HFF-Myc (cell line): Measurements from ENCODE around the gene PDK2.

Experiments
- DNase-seq: peaks from one replicate; pipeline ENCODE4 v3.0.0-alpha.2; 2011; ENCODE audit warnings: low read depth; ENCODE audit errors: extremely low read depth
- H3K4me3 ChIP-seq: replicated peaks from 2 replicates; pipeline ENCODE4 v1.5.1; 2011; ENCODE audit warnings: low read depth, mild to moderate bottlenecking, control low read depth, low read length
- TF ChIP-seq, protein P1 (sequence below): IDR thresholded peaks from 2 replicates; pipeline ENCODE4 v1.5.1; 2012; ENCODE audit warnings: mild to moderate bottlenecking, low read depth, low read length, control low read depth; ENCODE audit errors: missing control alignments

Gene PDK2

DNA sequence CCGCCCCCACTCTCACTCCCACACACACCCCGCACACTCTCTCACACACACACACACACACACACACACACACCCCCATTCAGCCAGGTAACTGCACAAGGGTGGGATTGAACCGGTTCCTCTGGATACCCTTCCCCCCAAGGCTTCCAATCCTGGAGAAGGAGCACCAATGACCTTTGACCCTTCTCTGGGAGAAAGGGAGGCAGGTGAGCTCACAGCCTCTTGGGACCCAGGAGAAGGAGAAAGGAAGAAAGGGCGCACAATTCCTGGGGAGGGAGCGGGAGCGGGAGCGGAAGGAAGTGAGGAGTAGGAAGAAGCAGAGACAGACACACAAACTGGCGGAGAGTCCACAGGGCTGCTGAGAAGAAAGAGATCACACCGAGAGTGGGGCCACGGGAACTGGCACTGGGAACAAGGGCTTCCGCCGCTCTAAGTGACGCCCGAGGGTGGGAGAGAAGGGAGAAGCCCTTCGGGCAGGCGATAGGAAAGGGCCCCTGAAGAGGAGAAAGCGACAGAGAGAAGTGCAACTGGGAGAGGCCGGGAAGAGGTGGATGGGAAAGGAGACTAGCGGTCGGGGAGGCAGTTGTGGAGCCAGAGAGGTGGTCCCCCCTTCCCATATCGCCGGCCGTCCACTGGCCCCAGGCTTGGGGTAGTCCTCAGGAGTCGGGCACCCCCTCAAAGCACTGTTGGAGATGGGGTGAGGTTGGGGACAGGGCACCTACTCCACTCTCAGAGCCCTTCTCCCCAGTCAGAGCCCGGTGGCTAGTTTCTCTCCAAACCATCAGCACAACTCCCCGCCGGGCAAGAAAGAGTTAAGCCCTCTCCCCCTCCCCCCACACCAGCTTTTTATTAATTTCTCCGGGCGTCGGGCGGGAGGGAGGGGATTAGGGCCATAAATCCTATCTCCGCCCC lies 33.5 kb downstream of the PDK2 start:
- DNase-seq: no peak
- TF ChIP-seq, protein P1, sequence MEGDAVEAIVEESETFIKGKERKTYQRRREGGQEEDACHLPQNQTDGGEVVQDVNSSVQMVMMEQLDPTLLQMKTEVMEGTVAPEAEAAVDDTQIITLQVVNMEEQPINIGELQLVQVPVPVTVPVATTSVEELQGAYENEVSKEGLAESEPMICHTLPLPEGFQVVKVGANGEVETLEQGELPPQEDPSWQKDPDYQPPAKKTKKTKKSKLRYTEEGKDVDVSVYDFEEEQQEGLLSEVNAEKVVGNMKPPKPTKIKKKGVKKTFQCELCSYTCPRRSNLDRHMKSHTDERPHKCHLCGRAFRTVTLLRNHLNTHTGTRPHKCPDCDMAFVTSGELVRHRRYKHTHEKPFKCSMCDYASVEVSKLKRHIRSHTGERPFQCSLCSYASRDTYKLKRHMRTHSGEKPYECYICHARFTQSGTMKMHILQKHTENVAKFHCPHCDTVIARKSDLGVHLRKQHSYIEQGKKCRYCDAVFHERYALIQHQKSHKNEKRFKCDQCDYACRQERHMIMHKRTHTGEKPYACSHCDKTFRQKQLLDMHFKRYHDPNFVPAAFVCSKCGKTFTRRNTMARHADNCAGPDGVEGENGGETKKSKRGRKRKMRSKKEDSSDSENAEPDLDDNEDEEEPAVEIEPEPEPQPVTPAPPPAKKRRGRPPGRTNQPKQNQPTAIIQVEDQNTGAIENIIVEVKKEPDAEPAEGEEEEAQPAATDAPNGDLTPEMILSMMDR: no peak
- peak overlapping the region; percentile 25 for H3K4me3 ChIP-seq

DNA sequence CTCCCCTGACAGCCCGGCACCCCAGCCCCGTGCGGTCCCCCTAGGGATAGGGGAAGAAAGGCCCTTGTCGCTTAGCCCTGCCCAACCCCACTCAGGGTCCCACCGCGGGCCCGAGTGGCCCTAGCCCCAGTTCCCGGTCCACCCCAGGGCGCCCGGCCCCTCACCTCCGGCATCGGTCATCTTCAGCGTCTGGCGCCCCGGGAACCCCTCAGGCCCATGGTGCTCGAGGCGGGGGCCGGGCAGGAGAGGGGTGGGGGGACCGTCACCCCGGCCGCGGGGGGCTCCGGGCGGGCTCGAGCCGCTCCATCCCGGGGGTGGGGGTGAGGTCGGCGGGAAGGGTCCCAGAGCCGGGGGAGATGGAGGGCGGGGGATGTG lies 34.2 kb downstream of the PDK2 start:
- no peak for DNase-seq
- TF ChIP-seq, protein P1: no peak
- peak overlapping the region; percentile 25 for H3K4me3 ChIP-seq

DNA sequence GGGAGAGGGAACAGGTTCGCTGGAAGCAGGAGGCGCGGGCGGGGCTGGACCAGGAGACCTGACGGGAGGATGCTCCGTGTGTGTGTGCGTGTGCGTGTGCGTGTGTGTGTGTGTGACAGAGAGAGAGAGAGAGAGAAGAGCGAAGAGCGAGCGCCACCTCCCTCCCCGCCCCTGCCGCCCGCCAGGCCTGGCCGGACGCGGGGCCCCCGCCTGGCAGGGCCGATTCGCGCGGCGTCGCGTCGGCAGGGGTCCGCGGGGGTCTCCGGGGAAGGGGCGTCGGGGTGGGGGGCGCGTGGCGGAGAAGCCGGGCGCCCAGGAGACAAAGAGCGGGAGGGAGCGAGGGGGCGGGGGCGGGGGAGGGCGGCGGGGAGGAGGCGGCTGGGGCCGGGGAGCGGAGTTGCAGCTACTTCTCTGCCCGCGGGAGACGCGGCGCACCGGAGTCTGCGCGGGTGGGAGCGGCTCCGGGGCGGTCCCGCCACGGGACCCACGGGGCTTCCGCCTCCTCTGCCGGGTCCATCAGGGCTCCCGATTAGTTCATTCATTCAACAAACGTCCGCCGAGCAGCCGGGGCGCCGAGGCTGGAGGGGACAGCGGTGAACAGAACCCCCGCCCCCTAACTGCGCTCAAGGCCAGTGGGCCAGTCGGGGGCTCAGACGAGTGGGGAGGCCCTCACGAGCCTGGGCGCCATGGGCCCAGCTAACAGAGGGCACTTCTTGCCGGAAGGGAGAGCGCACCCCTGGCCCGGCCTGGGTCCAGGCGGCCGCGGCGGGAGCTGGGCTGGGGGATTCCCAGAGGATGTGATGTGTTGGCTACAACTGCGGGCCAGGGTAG lies 34.8 kb downstream of the PDK2 start, which contains the start of gene SAMD14:
SAMD14 (minus strand) TSS at position 433 of the 831 bp plus-strand sequence. CDS start 5,201 bp downstream, outside the sequence.
- TF ChIP-seq, protein P1: no peak
- DNase-seq: no peak
- peak within 1 kb of the TSS; percentile 33 for H3K4me3 ChIP-seq

DNA sequence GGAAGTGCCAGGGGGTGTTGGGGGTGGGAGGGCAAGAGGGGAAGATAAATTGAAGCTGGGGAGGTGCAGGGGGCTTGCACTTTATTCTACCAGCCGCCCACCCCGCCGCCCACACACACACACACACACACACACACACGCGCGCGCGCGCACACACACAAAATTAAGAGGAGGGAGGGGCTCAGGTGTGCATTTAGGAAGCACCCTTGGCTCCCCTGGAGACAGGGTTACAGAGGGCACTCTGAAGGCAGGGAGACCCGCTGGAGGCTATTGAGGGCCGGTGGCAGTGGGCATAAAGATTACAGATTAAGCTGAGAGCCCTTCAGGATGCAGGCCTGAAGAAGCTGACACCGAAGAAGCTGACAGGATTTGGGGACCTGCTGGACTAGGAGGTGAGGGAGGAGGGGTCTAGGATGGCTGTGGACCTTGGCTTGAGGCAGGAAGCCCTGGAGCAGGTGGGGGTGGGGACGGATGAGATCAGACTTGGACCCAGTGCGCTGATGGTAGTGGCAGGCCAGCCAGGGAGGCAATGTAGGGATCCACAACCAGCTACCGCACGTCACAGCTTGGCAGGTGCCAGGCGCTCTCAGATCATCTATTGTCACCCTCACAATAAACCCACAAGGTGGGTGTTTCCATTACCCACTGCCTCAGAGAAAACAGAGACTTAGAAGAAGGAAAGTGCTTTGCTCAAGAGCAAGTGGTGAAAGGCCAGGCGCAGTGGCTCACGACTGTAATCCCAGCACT lies 35.6 kb downstream of the PDK2 start:
- TF ChIP-seq, protein P1: no peak
- no peak for DNase-seq

DNA sequence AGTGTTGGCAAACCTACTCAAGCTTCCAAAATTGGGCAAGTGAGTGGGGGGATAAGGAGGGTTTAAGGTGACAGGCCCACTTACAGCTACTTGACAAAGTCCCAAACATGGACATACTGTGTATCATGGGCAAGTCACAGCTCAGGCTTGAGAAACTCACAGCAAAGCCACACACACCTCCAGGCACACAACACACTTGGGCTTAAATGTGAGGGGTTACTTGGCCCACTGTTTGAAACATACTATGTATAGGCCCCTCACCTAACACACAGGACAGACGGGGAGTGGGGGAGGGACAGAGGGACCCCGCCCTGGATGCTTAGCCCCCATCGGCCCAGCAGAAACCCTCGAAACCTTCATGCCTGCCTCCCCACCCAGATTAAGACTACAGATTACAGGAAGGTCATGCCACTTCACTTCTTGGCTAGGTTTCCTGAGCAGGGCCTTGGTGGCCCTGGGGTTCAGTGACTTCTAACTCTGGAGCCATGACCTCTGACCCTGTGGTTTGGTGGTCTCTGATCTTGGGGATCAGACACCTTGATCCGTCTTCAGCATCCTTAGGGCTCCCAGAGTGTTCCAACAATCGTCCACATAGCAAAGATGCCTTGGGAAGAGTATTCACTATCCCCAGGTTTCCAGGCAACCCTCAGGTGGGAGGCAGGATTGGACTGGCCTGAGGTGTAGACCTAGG lies 37.1 kb downstream of the PDK2 start:
- DNase-seq: no peak
- H3K4me3 ChIP-seq: no peak overlapping the region
- TF ChIP-seq, protein P1: no peak

More for the DNA sequence above, 35.6 kb downstream of the PDK2 start:
- no peak overlapping the region for H3K4me3 ChIP-seq
